GM12878 (cell line): ENCODE data around the gene CMBL. TPM values are rescaled to one million over a fixed set of nuclear protein-coding genes. Genes with fewer than 3 reads are reported as not detected.

ENCODE experiments used
- ATAC-seq: fragments of 200-7000 bp; cut with Tn5 transposase; 3 replicates; pipeline ENCODE4 v1.9.1; 2020; ENCODE audit warnings: mild to moderate bottlenecking, moderate library complexity
- BruUV-seq: library from RNA; stranded (reverse); fragments of 400-500 nt; replicated peaks from 2 replicates; lab custom pipeline; 2021; lab: Mats Ljungman, UMichigan
- CTCF ChIA-PET: fragments of 300-600 bp; sonication (Branson Sonifier 250); formaldehyde crosslinking; extraction: SDS; loops from one replicate; lab custom pipeline; 2021; ENCODE audit warnings: inconsistent platforms; lab: Yijun Ruan, JAX
- POLR2A ChIA-PET: fragments of 350-600 bp; formaldehyde crosslinking; extraction: SDS; loops from one replicate; lab custom pipeline; 2021; ENCODE audit warnings: inconsistent platforms; lab: Charles Lee
- RAD21 ChIA-PET: fragments of 300-600 bp; sonication (Branson Sonifier 250); formaldehyde crosslinking; loops from one replicate; lab custom pipeline; 2023; ENCODE audit warnings: antibody characterized with exemption; ENCODE audit not compliant: unreplicated experiment; lab: Charles Lee
- SMC1A ChIA-PET: fragments of 300-600 bp; sonication (Branson Sonifier 250); formaldehyde crosslinking; loops from one replicate; lab custom pipeline; 2023; ENCODE audit not compliant: unreplicated experiment, uncharacterized antibody; lab: Charles Lee
- DNase-seq: peaks from one replicate; pipeline ENCODE4 v3.0.0-alpha.2; 2011; ENCODE audit warnings: low read depth, low spot score
- FAIRE-seq: peaks from 3 replicates; lab custom pipeline; 2011; peaks lifted over from hg19 to GRCh38; lab: Jason Lieb, UNC
- H2AFZ ChIP-seq: 2 replicates; pipeline ENCODE4 v1.6.0; 2011; ENCODE audit warnings: low read depth, low read length, control low read depth; ENCODE audit not compliant: control insufficient read depth
- H3K27ac ChIP-seq: 2 replicates; pipeline ENCODE4 v1.5.1; 2011; ENCODE audit warnings: control low read depth; ENCODE audit not compliant: control insufficient read depth, insufficient read depth
- H3K27me3 ChIP-seq, 2 experiments: replicated peaks in 1 of 2; 2 replicates each; pipeline versions ENCODE4 v1.6.0 to v1.6.1; 2011; ENCODE audit warnings: low read length in 1 of 2; ENCODE audit not compliant: control insufficient read depth in 2 of 2, insufficient read depth in 2 of 2
- H3K36me3 ChIP-seq, 2 experiments: 2 replicates each; pipeline ENCODE4 v1.5.1; 2011; ENCODE audit warnings: low read length in 1 of 2; ENCODE audit not compliant: control insufficient read depth in 2 of 2, insufficient read depth in 2 of 2
- H3K4me1 ChIP-seq: 2 replicates; pipeline ENCODE4 v1.6.1; 2011; ENCODE audit warnings: mild to moderate bottlenecking, low read length, moderate library complexity, mixed read lengths; ENCODE audit not compliant: control insufficient read depth, insufficient read depth
- H3K4me2 ChIP-seq: 2 replicates; pipeline ENCODE4 v1.6.0; 2011; ENCODE audit warnings: control low read depth; ENCODE audit not compliant: control insufficient read depth, insufficient read depth
- H3K4me3 ChIP-seq: fragments of 200-600 bp; sonication (generic); 2 replicates; pipeline ENCODE4 v1.5.1; 2016
- H3K79me2 ChIP-seq: 2 replicates; pipeline ENCODE4 v1.6.0; 2011; ENCODE audit warnings: low read length; ENCODE audit not compliant: control insufficient read depth, insufficient read depth
- H3K9ac ChIP-seq: 2 replicates; pipeline ENCODE4 v1.8.0; 2011; ENCODE audit warnings: low read length, control low read depth, mixed read lengths; ENCODE audit not compliant: control insufficient read depth, insufficient read depth
- H3K9me3 ChIP-seq: replicated peaks from 3 replicates; pipeline ENCODE4 v1.5.1; 2011; ENCODE audit warnings: mild to moderate bottlenecking, low read length; ENCODE audit not compliant: control insufficient read depth, insufficient read depth
- H4K20me1 ChIP-seq: 2 replicates; pipeline ENCODE4 v1.6.0; 2011; ENCODE audit not compliant: control insufficient read depth, insufficient read depth
- NR2C2 ChIP-seq: IDR thresholded peaks from 2 replicates; pipeline ENCODE4 v1.6.1; 2011; ENCODE audit warnings: borderline replicate concordance, low read depth; ENCODE audit not compliant: control insufficient read depth, insufficient read length
- WGBS: methylation state at CpG from one replicate; pipeline ENCODE4 v1.1.6; 2016; ENCODE audit warnings: low lambda C conversion rate; ENCODE audit not compliant: insufficient replicate concordance, insufficient coverage; ENCODE audit errors: missing lambda C conversion rate; 5-methylcytosine and 5-hydroxymethylcytosine counted together
- in situ Hi-C: fragments of 300-500 bp; cut with MboI; formaldehyde crosslinking; loops from 9 replicates; pipeline ENCODE4 v1.14.3; 2018; ENCODE audit warnings: mixed read lengths
- intact Hi-C: fragments of 100-400 bp; cut with micrococcal nuclease; formaldehyde crosslinking; loops from one replicate; pipeline ENCODE4 v1.14.2; 2022; ENCODE audit not compliant: unreplicated experiment
- polyA plus RNA-seq, 11 experiments: library from polyadenylated mRNA; depleted of rRNA in 4 of 11; unstranded in 6 of 11; stranded (reverse) in 5 of 11; fragments of >200 nt; fragmentation: Nextera tagmentation in 4 of 11; fragmentation: Illumina TruSeq in 1 of 11; extraction: Ambion mirVana in 4 of 11; extraction: Trizol in 1 of 11; gene quantifications; 1 replicate in 1 of 11; 2 replicates in 10 of 11; pipeline versions ENCODE4 v1.2.1 to v1.2.3, GENCODE V29; 2011 to 2016; ENCODE audit warnings: inconsistent platforms in 2 of 11, missing spikeins in 2 of 11, low read depth in 1 of 11
- small RNA-seq: library from RNA; depleted of rRNA; stranded (forward); fragments of <200 nt; gene quantifications from one replicate; pipeline ENCODE3, GENCODE V24; 2014
- total RNA-seq, 4 experiments: library from RNA; depleted of rRNA in 3 of 4; stranded (reverse); fragments of >200 nt in 3 of 4; fragmentation: Illumina TruSeq in 1 of 4; extraction: Trizol in 1 of 4; gene quantifications; 2 replicates each; pipeline versions ENCODE4 v1.2.1 to v1.2.3, GENCODE V29; 2013 to 2021

Gene CMBL
- total and polyA plus RNA-seq, 10 of the 15 experiments (the other 5 are each of a cell fraction or from before 2014, with no cell fraction given) = 1.8 to 15.6 (median 7.5) TPM

- no peaks in the 10 kb centered on the region for H3K27me3 ChIP-seq
- POLR2A ChIA-PET = no interaction called here
- whole genome bisulfite sequencing = 100% methylated on average over 1 of the region's 1 CpG
- intact Hi-C loops = no loop called here
- CTCF ChIA-PET = no interaction called here
- H3K36me3 ChIP-seq = peaks cover 2 to 3% of the 10 kb centered on the region in 2 experiments; a peak in 3 of 4 replicates
- H3K79me2 ChIP-seq = no peaks in the 10 kb centered on the region
- H3K4me1 ChIP-seq = no peaks in the 10 kb centered on the region
- DNase-seq (no peak), FAIRE-seq (no peak), ATAC-seq (no peak)
- no peak overlapping the region for H3K4me2 ChIP-seq
- in situ Hi-C loops = no loop called here
- RAD21 ChIA-PET = no interaction called here
- SMC1A ChIA-PET = no interaction called here
- no peak overlapping the region for H3K9ac ChIP-seq
- no TSS peak for BruUV-seq
- H4K20me1 ChIP-seq = no peaks in the 10 kb centered on the region
- H3K4me3 ChIP-seq = no peak overlapping the region
- H3K9me3 ChIP-seq = no peaks in the 10 kb centered on the region; the same call in 2 of the 3 replicates
- H2AFZ ChIP-seq = no peak overlapping the region
- TF ChIP-seq NR2C2 = no peak
- H3K27ac ChIP-seq = no peak overlapping the region
Measured at GRCh38 chr5:10228288-10228687, 79.4 kb downstream of the CMBL start.

Small RNA genes within 50 kb of the gene (small RNA-seq; reads per million reads assigned to genes)
- gene RF00019 = not detected

Other genes with a start within 250 kb of the CMBL start
- gene ATPSCKMT, start 58.0 kb downstream of the CMBL start, total RNA-seq (2014; rRNA removed) = 19.3 and 22.3 TPM in 2 replicates
- 23.1 and 25.0 TPM in 2 replicates for gene ATPSCKMT, start 58.0 kb downstream of the CMBL start, total RNA-seq (2014; rRNA removed; fragmentation: Illumina TruSeq; extraction: Trizol)
- gene ATPSCKMT, start 58.0 kb downstream of the CMBL start, total RNA-seq (2021) = 19.1 and 21.9 TPM in 2 replicates
- 26.3 and 34.7 TPM in 2 replicates for gene ATPSCKMT, start 58.0 kb downstream of the CMBL start, polyA plus RNA-seq (2011; rRNA removed)
- 24.0 and 27.8 TPM in 2 replicates for gene ATPSCKMT, start 58.0 kb downstream of the CMBL start, polyA plus RNA-seq (2014; fragmentation: Illumina TruSeq; extraction: Trizol)
- 10 to 100 TPM; 24.1 to 32.4 TPM for gene ATPSCKMT, start 58.0 kb downstream of the CMBL start, polyA plus RNA-seq (2014; fragmentation: Nextera tagmentation; extraction: Ambion mirVana)
- 20.3 and 21.2 TPM in 2 replicates for gene ATPSCKMT, start 58.0 kb downstream of the CMBL start, polyA plus RNA-seq (2014; rRNA removed)
- gene ATPSCKMT, start 58.0 kb downstream of the CMBL start, polyA plus RNA-seq (2016; fragmentation: Nextera tagmentation; extraction: Ambion mirVana) = 10 to 100 TPM; 26.3 to 29.7 TPM
- gene CCT5, start 57.6 kb downstream of the CMBL start, total RNA-seq (2014; rRNA removed) = 496 and 554 TPM in 2 replicates
- gene CCT5, start 57.6 kb downstream of the CMBL start, total RNA-seq (2014; rRNA removed; fragmentation: Illumina TruSeq; extraction: Trizol) = 629 and 637 TPM in 2 replicates
- gene CCT5, start 57.6 kb downstream of the CMBL start, total RNA-seq (2021) = 347 and 376 TPM in 2 replicates
- gene CCT5, start 57.6 kb downstream of the CMBL start, polyA plus RNA-seq (2011; rRNA removed) = 518 and 520 TPM in 2 replicates
- gene CCT5, start 57.6 kb downstream of the CMBL start, polyA plus RNA-seq (2014; fragmentation: Illumina TruSeq; extraction: Trizol) = 568 and 654 TPM in 2 replicates
- 100 to 1,000 TPM; 435 to 606 TPM for gene CCT5, start 57.6 kb downstream of the CMBL start, polyA plus RNA-seq (2014; fragmentation: Nextera tagmentation; extraction: Ambion mirVana)
- gene CCT5, start 57.6 kb downstream of the CMBL start, polyA plus RNA-seq (2014; rRNA removed) = 431 and 454 TPM in 2 replicates
- gene CCT5, start 57.6 kb downstream of the CMBL start, polyA plus RNA-seq (2016; fragmentation: Nextera tagmentation; extraction: Ambion mirVana) = 100 to 1,000 TPM; 633 to 634 TPM
- 39.1 and 53.0 TPM in 2 replicates for gene MARCHF6, start 45.8 kb upstream of the CMBL start, total RNA-seq (2014; rRNA removed)
- 42.7 and 46.3 TPM in 2 replicates for gene MARCHF6, start 45.8 kb upstream of the CMBL start, total RNA-seq (2014; rRNA removed; fragmentation: Illumina TruSeq; extraction: Trizol)
- 76.2 and 83.2 TPM in 2 replicates for gene MARCHF6, start 45.8 kb upstream of the CMBL start, total RNA-seq (2021)
- 172 and 200 TPM in 2 replicates for gene MARCHF6, start 45.8 kb upstream of the CMBL start, polyA plus RNA-seq (2011; rRNA removed)
- gene MARCHF6, start 45.8 kb upstream of the CMBL start, polyA plus RNA-seq (2014; fragmentation: Illumina TruSeq; extraction: Trizol) = 51.9 and 65.4 TPM in 2 replicates
- gene MARCHF6, start 45.8 kb upstream of the CMBL start, polyA plus RNA-seq (2014; fragmentation: Nextera tagmentation; extraction: Ambion mirVana) = 10 to 100 TPM; 59.0 to 74.3 TPM
- 56.5 and 58.6 TPM in 2 replicates for gene MARCHF6, start 45.8 kb upstream of the CMBL start, polyA plus RNA-seq (2014; rRNA removed)
- 10 to 100 TPM; 63.1 to 64.1 TPM for gene MARCHF6, start 45.8 kb upstream of the CMBL start, polyA plus RNA-seq (2016; fragmentation: Nextera tagmentation; extraction: Ambion mirVana)
- gene ROPN1L, start 134.0 kb upstream of the CMBL start, total RNA-seq (2014; rRNA removed) = not detected in 2 replicates
- gene ROPN1L, start 134.0 kb upstream of the CMBL start, total RNA-seq (2014; rRNA removed; fragmentation: Illumina TruSeq; extraction: Trizol) = not detected in 2 replicates
- gene ROPN1L, start 134.0 kb upstream of the CMBL start, total RNA-seq (2021) = 0.38 TPM in 1 of 2 replicates, not detected in the other
- 0.07 TPM in 1 of 2 replicates, not detected in the other for gene ROPN1L, start 134.0 kb upstream of the CMBL start, polyA plus RNA-seq (2011; rRNA removed)
- gene ROPN1L, start 134.0 kb upstream of the CMBL start, polyA plus RNA-seq (2014; fragmentation: Illumina TruSeq; extraction: Trizol) = not detected in 2 replicates
- not detected for gene ROPN1L, start 134.0 kb upstream of the CMBL start, polyA plus RNA-seq (2014; fragmentation: Nextera tagmentation; extraction: Ambion mirVana)
- 0.28 TPM in 1 of 2 replicates, not detected in the other for gene ROPN1L, start 134.0 kb upstream of the CMBL start, polyA plus RNA-seq (2014; rRNA removed)
- gene ROPN1L, start 134.0 kb upstream of the CMBL start, polyA plus RNA-seq (2016; fragmentation: Nextera tagmentation; extraction: Ambion mirVana) = under 1 TPM in 1 of 2 experiments, not detected in 1; 0.16 TPM